HG03520 (cell line): ENCODE data around the gene SREBF2.

Source experiments
- ATAC-seq: cut with Tn5 transposase; IDR thresholded peaks from one replicate; pipeline ENCODE4 v1.9.1; 2021; ENCODE audit warnings: mild to moderate bottlenecking, moderate library complexity; ENCODE audit not compliant: unreplicated experiment

The SREBF2 gene

GRCh38 chr22:41832553-41833368, at the start of gene SREBF2:
TSS of gene SREBF2 (plus strand) at chr22:41833105. CDS start at chr22:41833271, 166 bp downstream.
- peak; percentile 74 for ATAC-seq

GRCh38 chr22:41787331-41787730, 45.6 kb upstream of the SREBF2 start:
- ATAC-seq: no peak

DNA sequence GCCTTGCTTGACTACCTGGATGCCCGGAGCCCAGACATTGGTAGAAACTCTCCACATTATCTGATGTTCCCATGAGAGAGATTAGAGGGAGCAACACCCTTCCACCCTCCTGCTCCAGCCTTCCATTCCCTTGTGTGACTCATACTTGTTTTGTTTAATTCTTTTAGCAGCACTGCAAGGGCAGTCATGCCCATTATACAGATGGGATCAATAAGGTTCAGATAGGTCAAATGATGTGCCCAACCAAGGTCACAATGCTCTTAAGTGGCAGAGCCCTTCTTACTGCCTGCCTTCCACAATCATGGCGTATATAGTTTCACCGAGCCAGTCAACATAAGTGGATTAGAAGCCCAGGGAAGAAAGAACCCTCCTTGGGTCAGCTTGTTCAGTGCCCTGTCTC, 39.0 kb upstream of the SREBF2 start:
- ATAC-seq: no peak

DNA sequence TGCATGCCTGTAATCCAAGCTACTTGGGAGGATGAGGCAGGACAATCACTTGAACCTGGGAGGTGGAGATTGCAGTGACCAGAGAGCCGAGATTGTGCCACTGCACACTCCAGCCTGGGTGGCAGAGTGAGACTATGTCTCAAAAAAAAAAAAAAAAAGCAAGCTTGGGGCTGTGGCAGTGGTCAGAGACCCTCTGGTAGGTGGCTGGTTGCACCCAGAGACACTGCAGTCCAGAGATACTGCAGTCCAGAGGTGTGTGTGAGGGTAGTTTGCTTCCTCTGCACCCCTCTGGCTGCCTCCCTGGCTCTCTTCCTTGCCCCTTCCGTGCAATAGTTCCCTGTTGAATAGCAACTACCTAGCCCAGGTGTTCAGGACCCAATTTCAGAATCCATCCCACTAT, 34.2 kb upstream of the SREBF2 start:
- ATAC-seq: no peak

DNA sequence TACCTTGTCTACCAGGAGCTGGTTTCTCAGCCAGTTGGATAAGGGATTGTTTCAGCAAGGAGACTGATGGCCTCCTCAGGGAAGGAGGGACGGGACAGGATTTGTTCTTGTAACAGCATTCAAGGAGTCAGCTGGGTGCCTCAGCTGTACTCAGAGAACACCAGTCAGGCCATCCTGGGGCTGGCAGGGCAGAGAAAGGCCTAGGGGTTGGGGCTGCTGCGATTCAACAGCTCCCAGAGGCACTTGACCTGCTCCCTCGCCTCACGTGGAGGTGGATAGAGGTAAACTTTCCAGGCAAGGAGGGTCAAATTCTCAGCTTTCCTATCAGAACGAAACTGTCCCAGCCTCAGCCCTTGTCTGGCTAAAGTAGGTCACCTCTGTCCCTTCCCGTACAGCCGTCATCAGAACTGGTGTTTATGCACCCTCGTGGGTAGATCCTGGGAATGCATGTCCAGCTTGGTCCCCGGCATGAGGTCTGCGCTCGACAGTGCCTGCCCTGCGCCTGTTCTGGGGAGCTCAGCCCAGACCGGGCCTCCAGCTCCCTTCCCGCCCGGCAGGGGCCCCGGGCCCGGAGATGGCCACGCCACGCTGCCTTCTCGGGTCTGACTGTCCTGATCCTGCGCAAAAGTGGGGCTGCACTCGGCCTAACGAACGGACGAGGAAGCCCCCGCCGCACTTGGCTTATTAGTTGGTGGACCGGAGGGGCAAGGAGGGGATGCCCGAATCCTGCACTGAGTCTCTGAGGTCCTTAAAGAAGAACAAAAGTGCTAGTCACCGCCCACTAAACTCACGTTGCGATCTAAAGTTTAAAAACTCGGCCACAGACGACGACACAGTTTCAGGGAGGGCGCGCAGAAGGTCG, 33.2 kb upstream of the SREBF2 start:
- ATAC-seq: peak; percentile 24

GRCh38 chr22:41800348-41801146, 32.4 kb upstream of the SREBF2 start, which contains the start of gene CCDC134:
TSS of gene CCDC134 (plus strand) at chr22:41800679. CDS start at chr22:41808891, 8,212 bp downstream.
- peak; percentile 77 for ATAC-seq

- ATAC-seq: no peak
These were observed 31.6 kb upstream of the SREBF2 start for GRCh38 chr22:41801147-41801819.

GRCh38 chr22:41801886-41802285, 31.0 kb upstream of the SREBF2 start:
- ATAC-seq: no peak

DNA sequence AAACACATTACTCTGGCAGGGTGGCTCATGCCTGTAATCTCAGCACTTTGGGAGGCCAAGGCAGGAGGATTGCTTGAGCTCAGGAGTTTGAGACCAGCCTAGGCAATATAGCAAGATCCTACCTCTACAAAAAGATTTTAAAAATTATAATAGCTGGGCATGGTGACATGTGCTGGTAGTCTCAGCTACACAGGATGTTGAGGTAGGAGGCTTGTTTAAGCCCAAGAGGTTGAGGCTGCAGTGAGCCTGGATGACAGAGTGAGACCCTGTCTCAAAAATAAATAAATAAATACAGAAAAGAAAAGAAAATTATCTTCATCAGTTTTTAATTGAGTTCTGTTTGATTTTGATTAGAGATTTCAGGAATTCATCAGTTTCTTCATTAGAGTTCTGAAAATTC, 27.3 kb upstream of the SREBF2 start:
- ATAC-seq: no peak

GRCh38 chr22:41808400-41808799, 24.5 kb upstream of the SREBF2 start:
- no peak for ATAC-seq

DNA sequence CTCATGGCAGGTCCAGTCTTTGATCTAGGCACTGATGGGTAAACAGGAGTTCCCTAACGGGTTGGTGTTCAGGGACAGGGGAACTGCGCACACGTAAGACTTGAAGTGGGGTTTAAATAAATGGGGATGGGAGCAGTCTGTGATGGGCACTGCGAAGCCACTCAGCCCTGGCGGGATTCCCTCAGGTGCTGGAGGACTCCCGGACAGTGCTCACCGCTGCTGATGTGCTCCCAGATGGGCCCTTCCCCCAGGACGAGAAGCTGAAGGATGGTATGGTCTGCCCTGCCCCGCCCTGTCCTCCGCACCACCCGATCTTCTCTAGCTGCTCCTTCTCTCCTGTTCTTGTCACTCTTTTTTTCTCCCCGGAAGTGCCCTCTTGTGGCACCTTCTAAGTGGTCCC, 22.9 kb upstream of the SREBF2 start:
- ATAC-seq: no peak

GRCh38 chr22:41812805-41813545, 19.9 kb upstream of the SREBF2 start:
- ATAC-seq: no peak

- no peak for ATAC-seq
These were observed 19.0 kb upstream of the SREBF2 start for GRCh38 chr22:41813726-41814410.

GRCh38 chr22:41815716-41816115, 17.2 kb upstream of the SREBF2 start:
- no peak for ATAC-seq

DNA sequence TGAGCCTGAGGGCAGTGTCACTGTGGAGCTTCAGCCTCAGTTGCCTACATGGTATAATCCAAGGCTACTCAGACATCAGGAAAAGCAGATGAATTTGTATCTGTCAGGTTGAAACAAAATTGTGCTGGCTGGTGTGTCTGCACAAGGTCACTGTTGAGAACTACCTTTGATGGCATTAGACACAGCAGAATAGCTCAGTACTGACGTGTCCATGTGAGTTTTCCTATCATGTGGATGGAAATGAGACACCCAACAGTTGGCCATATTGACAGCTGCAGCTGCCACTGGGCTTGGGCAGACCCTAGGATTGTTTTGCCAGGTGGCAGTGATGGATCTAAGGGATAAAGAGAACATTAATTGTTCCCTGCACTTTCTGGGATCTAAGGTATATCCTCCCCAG, 16.7 kb upstream of the SREBF2 start:
- ATAC-seq: no peak

DNA sequence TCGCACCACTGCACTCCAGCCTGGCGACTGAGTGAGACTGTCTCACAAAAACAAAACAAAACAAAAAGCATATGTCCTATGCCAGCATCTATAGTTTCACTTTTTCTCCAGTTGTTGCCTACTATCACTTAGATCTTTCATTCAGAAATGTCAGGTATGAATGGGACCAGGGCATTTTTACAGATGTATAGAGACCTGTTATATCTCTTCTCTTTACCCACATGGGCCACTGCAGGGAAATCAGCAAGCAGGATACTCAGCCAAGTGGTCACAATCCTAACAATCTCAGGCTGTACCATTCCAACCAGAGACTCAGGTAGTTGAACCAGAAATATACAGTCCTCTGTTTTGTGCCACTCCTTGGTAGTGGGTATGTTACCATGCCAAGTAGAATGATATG, 16.0 kb upstream of the SREBF2 start:
- no peak for ATAC-seq

DNA sequence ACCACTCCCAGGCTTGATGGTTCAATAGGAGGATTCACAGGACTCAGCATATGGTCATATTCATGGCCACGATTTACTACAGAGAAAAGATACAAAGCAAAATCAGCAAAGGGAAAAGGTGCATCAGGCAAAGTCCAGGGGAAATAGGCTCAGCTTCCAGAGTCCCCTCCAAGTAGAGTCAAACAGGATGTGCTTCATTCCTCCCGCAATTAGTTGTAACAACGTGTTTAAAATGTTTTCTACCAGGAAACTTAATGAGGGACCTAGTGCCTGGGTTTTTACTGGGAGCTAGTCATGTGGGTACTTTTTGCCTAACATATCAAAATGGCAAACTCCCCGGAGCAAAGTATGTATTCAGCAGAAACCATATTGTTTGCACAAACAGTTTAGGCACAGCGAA, 14.9 kb upstream of the SREBF2 start:
- ATAC-seq: no peak

GRCh38 chr22:41818596-41818995, 14.3 kb upstream of the SREBF2 start:
- no peak for ATAC-seq

GRCh38 chr22:41819257-41819656, 13.6 kb upstream of the SREBF2 start:
- ATAC-seq: no peak
